ENCODE data around the gene GTF2E1.
"Not testable (repeated sequence)": the region's sequence is repeated elsewhere in the genome, so short reads cannot be mapped to it uniquely, and the experiment has no call there.

Gene GTF2E1

GRCh38 chr3:120742198-120742848 lies at the start of gene GTF2E1, which contains the start of gene RABL3:
Gene GTF2E1 (plus strand): TSS chr3:120742744. CDS start chr3:120750553, 7,809 bp downstream.
Gene RABL3 (minus strand): TSS chr3:120742516. CDS start chr3:120742507, 9 bp downstream.
- DNase-seq = peak; percentile 96

GRCh38 chr3:120693439-120694171 lies 48.9 kb upstream of the GTF2E1 start:
- DNase-seq = no peak

- no peak for DNase-seq
Measured at GRCh38 chr3:120699333-120699732, 43.2 kb upstream of the GTF2E1 start.

GRCh38 chr3:120705884-120706582 lies 36.5 kb upstream of the GTF2E1 start:
- DNase-seq = no peak

GRCh38 chr3:120706950-120707349 lies 35.6 kb upstream of the GTF2E1 start:
- no peak for DNase-seq

GRCh38 chr3:120708408-120708807 lies 34.1 kb upstream of the GTF2E1 start:
- no peak for DNase-seq

GRCh38 chr3:120710369-120710768 lies 32.2 kb upstream of the GTF2E1 start:
- DNase-seq = no peak

GRCh38 chr3:120713262-120713661 lies 29.3 kb upstream of the GTF2E1 start:
- DNase-seq = no peak

GRCh38 chr3:120719167-120719834 lies 23.2 kb upstream of the GTF2E1 start:
- DNase-seq = peak; percentile 79

- DNase-seq = no peak
Measured at GRCh38 chr3:120726791-120727190, 15.8 kb upstream of the GTF2E1 start.

GRCh38 chr3:120730576-120731542 lies 11.7 kb upstream of the GTF2E1 start:
- DNase-seq = no peak

- DNase-seq = not testable (repeated sequence)
Measured at GRCh38 chr3:120738006-120738405, 4.5 kb upstream of the GTF2E1 start.

GRCh38 chr3:120741320-120741719 lies 1.2 kb upstream of the GTF2E1 start:
- DNase-seq = no peak

GRCh38 chr3:120741837-120742197 lies 727 bp upstream of the GTF2E1 start:
- DNase-seq = no peak

GRCh38 chr3:120742849-120743365 lies 363 bp downstream of the GTF2E1 start:
- DNase-seq = peak; percentile 19

- no peak for DNase-seq
Measured at GRCh38 chr3:120743556-120744195, 1.1 kb downstream of the GTF2E1 start.

GRCh38 chr3:120745466-120745865 lies 2.9 kb downstream of the GTF2E1 start:
- DNase-seq = no peak

- DNase-seq = no peak
Measured at GRCh38 chr3:120749843-120750242, 7.3 kb downstream of the GTF2E1 start.

GRCh38 chr3:120752230-120752629 lies 9.7 kb downstream of the GTF2E1 start:
- DNase-seq = no peak

GRCh38 chr3:120752865-120753264 lies 10.3 kb downstream of the GTF2E1 start:
- no peak for DNase-seq

GRCh38 chr3:120753810-120754209 lies 11.3 kb downstream of the GTF2E1 start:
- DNase-seq = no peak
